HCT116 (cell line): ENCODE results near the gene FAM9A. TPM values are rescaled to one million over a fixed set of nuclear protein-coding genes. Genes with fewer than 3 reads are reported as not detected.

Experiments
- ATAC-seq: fragments of 200-7000 bp; cut with Tn5 transposase; 2 replicates; pipeline ENCODE4 v1.9.1; 2020; ENCODE audit warnings: mild to moderate bottlenecking, moderate library complexity
- BruUV-seq: library from RNA; stranded (reverse); fragments of 400-500 nt; replicated peaks from 2 replicates; lab custom pipeline; 2021; lab: Mats Ljungman, UMichigan
- CTCF ChIA-PET: fragments of 300-600 bp; sonication (Branson Sonifier 250); formaldehyde crosslinking; loops from one replicate; lab custom pipeline; 2021; ENCODE audit warnings: antibody characterized with exemption; lab: Charles Lee
- POLR2A ChIA-PET: fragments of 300-600, 350-600 bp; sonication (Branson Sonifier 250); formaldehyde crosslinking; loops from one replicate; lab custom pipeline; 2021; ENCODE audit warnings: antibody characterized with exemption; lab: Charles Lee
- RAD21 ChIA-PET, 2 experiments: fragments of 300-600 bp; sonication (Branson Sonifier 250); formaldehyde crosslinking; loops; one replicate each; lab custom pipeline; 2023; ENCODE audit warnings: low total read pairs in 2 of 2; ENCODE audit not compliant: uncharacterized antibody in 2 of 2, unreplicated experiment in 2 of 2, low non-redundant PET in 1 of 2; lab: Charles Lee
- DNase-seq: peaks from one replicate; pipeline ENCODE4 v3.0.0-alpha.2; 2010; ENCODE audit warnings: low read depth, low spot score
- H2AFZ ChIP-seq: fragments of 200-600 bp; shearing (Covaris generic), sonication (generic); 2 replicates; pipeline ENCODE4 v1.6.1; 2017; ENCODE audit warnings: low read depth, mixed run types, mixed read lengths, antibody characterized with exemption, low read length; ENCODE audit not compliant: poor library complexity, severe bottlenecking
- H3K27ac ChIP-seq: 2 replicates; pipeline ENCODE4 v1.5.1; 2012; ENCODE audit warnings: low read depth, low read length
- H3K27me3 ChIP-seq: fragments of 200-600 bp; sonication (generic); 2 replicates; pipeline ENCODE4 v1.6.1; 2016; ENCODE audit warnings: mixed run types, low read length, mixed read lengths; ENCODE audit not compliant: insufficient read depth
- H3K36me3 ChIP-seq, 2 experiments: fragments of 200-500 bp in 1 of 2; fragments of 200-600 bp in 1 of 2; sonication (Bioruptor generic) in 1 of 2; sonication (generic) in 1 of 2; 2 replicates each; pipeline versions ENCODE4 v1.5.1 to v1.6.1; 2014 to 2016; ENCODE audit warnings: low read length in 2 of 2, inconsistent platforms in 1 of 2, mixed read lengths in 1 of 2, mixed run types in 1 of 2; ENCODE audit not compliant: insufficient read depth in 2 of 2, control insufficient read depth in 1 of 2
- H3K4me1 ChIP-seq, 2 experiments: fragments of 200-600 bp in 1 of 2; sonication (generic) in 1 of 2; 2 replicates each; pipeline versions ENCODE4 v1.5.1 to v1.6.1; 2012 to 2017; ENCODE audit warnings: low read length in 2 of 2, inconsistent platforms in 1 of 2, mild to moderate bottlenecking in 1 of 2, mixed read lengths in 1 of 2, mixed run types in 1 of 2, moderate library complexity in 1 of 2; ENCODE audit not compliant: insufficient read depth in 2 of 2, control insufficient read depth in 1 of 2
- H3K4me2 ChIP-seq: fragments of 200-600 bp; sonication (generic); 2 replicates; pipeline ENCODE4 v1.6.1; 2017; ENCODE audit warnings: mixed run types, low read length, mixed read lengths
- H3K4me3 ChIP-seq, 2 experiments: fragments of 200-600 bp in 1 of 2; sonication (generic) in 1 of 2; replicated peaks in 1 of 2; 2 replicates each; pipeline ENCODE4 v1.5.1; 2011 to 2016; ENCODE audit warnings: low read length in 2 of 2, control low read depth in 1 of 2, low read depth in 1 of 2, mild to moderate bottlenecking in 1 of 2, mixed read lengths in 1 of 2, mixed run types in 1 of 2
- H3K79me2 ChIP-seq: fragments of 200-600 bp; sonication (generic); 2 replicates; pipeline ENCODE4 v1.6.1; 2017; ENCODE audit warnings: mild to moderate bottlenecking, mixed run types, low read length, moderate library complexity, mixed read lengths; ENCODE audit not compliant: insufficient read depth
- H3K9ac ChIP-seq: fragments of 200-600 bp; sonication (generic); 2 replicates; pipeline ENCODE4 v1.6.1; 2016; ENCODE audit warnings: low read length, mixed read lengths
- H3K9me2 ChIP-seq: fragments of 200-600 bp; sonication (generic), shearing (Covaris generic); 2 replicates; pipeline ENCODE4 v1.6.1; 2017; ENCODE audit warnings: mixed run types, mild to moderate bottlenecking, moderate library complexity; ENCODE audit not compliant: insufficient read depth
- H3K9me3 ChIP-seq, 2 experiments: fragments of 200-500 bp in 1 of 2; fragments of 200-600 bp in 1 of 2; sonication (Bioruptor generic) in 1 of 2; sonication (generic) in 1 of 2; 2 replicates each; pipeline ENCODE4 v1.6.1; 2014 to 2017; ENCODE audit warnings: low read length in 2 of 2, mixed read lengths in 2 of 2, inconsistent platforms in 1 of 2, low read depth in 1 of 2, mild to moderate bottlenecking in 1 of 2, mixed run types in 1 of 2, moderate library complexity in 1 of 2; ENCODE audit not compliant: control insufficient read depth in 1 of 2, insufficient read depth in 1 of 2
- H4K20me1 ChIP-seq: fragments of 200-600 bp; sonication (generic), shearing (Covaris generic); 2 replicates; pipeline ENCODE4 v1.6.1; 2017; ENCODE audit warnings: mixed run types, mild to moderate bottlenecking, moderate library complexity; ENCODE audit not compliant: insufficient read depth
- ELF1 ChIP-seq: IDR thresholded peaks from 2 replicates; pipeline ENCODE4 v1.6.1; 2012; ENCODE audit warnings: low read depth, borderline replicate concordance
- EZH2 ChIP-seq: fragments of 200-600 bp; sonication (generic); IDR thresholded peaks from 2 replicates; pipeline ENCODE4 v1.6.1; 2017; ENCODE audit warnings: antibody characterized with exemption, mixed run types
- EZH2phosphoT487 ChIP-seq: fragments of 200-600 bp; IDR thresholded peaks from 2 replicates; pipeline ENCODE4 v1.6.1; 2018; ENCODE audit warnings: antibody characterized with exemption, borderline replicate concordance
- FOSL1 ChIP-seq: IDR thresholded peaks from 2 replicates; pipeline ENCODE4 v1.6.1; 2012; ENCODE audit warnings: low read depth
- JUND ChIP-seq: IDR thresholded peaks from 2 replicates; pipeline ENCODE4 v1.6.1; 2012
- MAX ChIP-seq: IDR thresholded peaks from 2 replicates; pipeline ENCODE4 v1.6.1; 2012
- POLR2AphosphoS5 ChIP-seq: IDR thresholded peaks from 2 replicates; pipeline ENCODE4 v1.6.1; 2011; ENCODE audit warnings: mild to moderate bottlenecking, low read depth, low read length, moderate library complexity
- RAD21 ChIP-seq: IDR thresholded peaks from 2 replicates; pipeline ENCODE4 v1.6.1; 2012; ENCODE audit warnings: low read depth, mild to moderate bottlenecking
- SIN3A ChIP-seq: IDR thresholded peaks from 2 replicates; pipeline ENCODE4 v1.6.1; 2012; ENCODE audit warnings: low read depth
- SRF ChIP-seq: IDR thresholded peaks from 2 replicates; pipeline ENCODE4 v1.6.1; 2012; ENCODE audit warnings: low read depth
- YY1 ChIP-seq: IDR thresholded peaks from 2 replicates; pipeline ENCODE4 v1.6.1; 2011; ENCODE audit warnings: low read length, low read depth, moderate library complexity, mild to moderate bottlenecking; ENCODE audit not compliant: insufficient replicate concordance; ENCODE audit errors: extremely low read depth
- ZFX ChIP-seq: fragments of 450-650 bp; IDR thresholded peaks from 2 replicates; pipeline ENCODE4 v1.6.1; 2017
- intact Hi-C: fragments of 100-400 bp; cut with micrococcal nuclease; formaldehyde crosslinking; loops from 2 replicates; pipeline ENCODE4 v1.10.0; 2022
- total RNA-seq: library from RNA; stranded (reverse); gene quantifications from one replicate; pipeline ENCODE4 v1.2.1, GENCODE V29; 2021; ENCODE audit not compliant: unreplicated experiment
- TF ChIP-seq, protein P1 (sequence below): IDR thresholded peaks from 2 replicates; pipeline ENCODE4 v1.6.1; 2012; ENCODE audit warnings: low read depth
- TF ChIP-seq, protein P2 (sequence below): IDR thresholded peaks from 2 replicates; pipeline ENCODE4 v1.6.1; 2012
- TF ChIP-seq, protein P3 (sequence below), 3 experiments: fragments of 200-600 bp in 1 of 3; sonication (generic) in 1 of 3; IDR thresholded peaks in 2 of 3; conservative IDR thresholded peaks in 1 of 3; 2 replicates each; pipeline ENCODE4 v1.5.1; 2012 to 2017; ENCODE audit warnings: low read depth in 2 of 3, low read length in 2 of 3, antibody characterized with exemption in 1 of 3, borderline replicate concordance in 1 of 3, control low read depth in 1 of 3, mild to moderate bottlenecking in 1 of 3, mixed read lengths in 1 of 3, mixed run types in 1 of 3, moderate library complexity in 1 of 3; ENCODE audit not compliant: insufficient read depth in 1 of 3

Gene FAM9A
- total RNA-seq, 1 experiment from 2014 or later = not detected

DNA sequence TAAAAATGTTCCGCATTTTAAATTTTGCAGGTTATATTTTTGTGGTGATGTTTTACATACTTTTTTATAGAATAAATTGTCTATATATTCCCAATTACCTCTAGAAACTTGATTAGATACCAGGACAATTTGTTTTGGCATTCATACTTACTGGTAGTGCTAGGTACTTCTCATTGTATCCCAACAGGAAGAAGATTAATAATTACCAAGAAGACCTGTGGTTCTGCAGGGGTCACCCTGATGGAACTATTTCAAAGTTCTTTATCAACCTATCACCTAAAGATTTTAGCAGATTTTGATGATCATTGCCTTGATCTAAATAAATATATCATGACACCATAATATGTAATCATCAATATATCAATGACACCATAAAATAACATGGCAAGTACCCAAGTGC is 22.5 kb upstream of the FAM9A start:
- POLR2A ChIA-PET = no interaction called here
- H2AFZ ChIP-seq = no peak overlapping the region

More for the DNA sequence above, 22.5 kb upstream of the FAM9A start:
- Histone ChIP-seq H3K27ac (no peak overlapping the region), H3K9me2 (no peaks in the 10 kb centered on the region), H3K9me3 (no peaks in the 10 kb centered on the region), H3K27me3 (no peaks in the 10 kb centered on the region), H4K20me1 (no peaks in the 10 kb centered on the region), H3K4me1 (no peaks in the 10 kb centered on the region), H3K9ac (no peak overlapping the region), H3K4me3 (no peak overlapping the region), H3K79me2 (no peaks in the 10 kb centered on the region), H3K4me2 (no peak overlapping the region), H3K36me3 (no peaks in the 10 kb centered on the region)
- CTCF ChIA-PET = no interaction called here
- RAD21 ChIA-PET = no interaction called here
- intact Hi-C loops = no loop called here
- BruUV-seq = no TSS peak
- TF ChIP-seq JUND (no peak), ELF1 (no peak), SRF (no peak), EZH2phosphoT487 (no peak), YY1 (no peak), EZH2 (no peak), FOSL1 (no peak), POLR2AphosphoS5 (no peak), RAD21 (no peak), ZFX (no peak), MAX (no peak), SIN3A (no peak)
- TF ChIP-seq, protein P1, sequence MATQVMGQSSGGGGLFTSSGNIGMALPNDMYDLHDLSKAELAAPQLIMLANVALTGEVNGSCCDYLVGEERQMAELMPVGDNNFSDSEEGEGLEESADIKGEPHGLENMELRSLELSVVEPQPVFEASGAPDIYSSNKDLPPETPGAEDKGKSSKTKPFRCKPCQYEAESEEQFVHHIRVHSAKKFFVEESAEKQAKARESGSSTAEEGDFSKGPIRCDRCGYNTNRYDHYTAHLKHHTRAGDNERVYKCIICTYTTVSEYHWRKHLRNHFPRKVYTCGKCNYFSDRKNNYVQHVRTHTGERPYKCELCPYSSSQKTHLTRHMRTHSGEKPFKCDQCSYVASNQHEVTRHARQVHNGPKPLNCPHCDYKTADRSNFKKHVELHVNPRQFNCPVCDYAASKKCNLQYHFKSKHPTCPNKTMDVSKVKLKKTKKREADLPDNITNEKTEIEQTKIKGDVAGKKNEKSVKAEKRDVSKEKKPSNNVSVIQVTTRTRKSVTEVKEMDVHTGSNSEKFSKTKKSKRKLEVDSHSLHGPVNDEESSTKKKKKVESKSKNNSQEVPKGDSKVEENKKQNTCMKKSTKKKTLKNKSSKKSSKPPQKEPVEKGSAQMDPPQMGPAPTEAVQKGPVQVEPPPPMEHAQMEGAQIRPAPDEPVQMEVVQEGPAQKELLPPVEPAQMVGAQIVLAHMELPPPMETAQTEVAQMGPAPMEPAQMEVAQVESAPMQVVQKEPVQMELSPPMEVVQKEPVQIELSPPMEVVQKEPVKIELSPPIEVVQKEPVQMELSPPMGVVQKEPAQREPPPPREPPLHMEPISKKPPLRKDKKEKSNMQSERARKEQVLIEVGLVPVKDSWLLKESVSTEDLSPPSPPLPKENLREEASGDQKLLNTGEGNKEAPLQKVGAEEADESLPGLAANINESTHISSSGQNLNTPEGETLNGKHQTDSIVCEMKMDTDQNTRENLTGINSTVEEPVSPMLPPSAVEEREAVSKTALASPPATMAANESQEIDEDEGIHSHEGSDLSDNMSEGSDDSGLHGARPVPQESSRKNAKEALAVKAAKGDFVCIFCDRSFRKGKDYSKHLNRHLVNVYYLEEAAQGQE = no peak
- TF ChIP-seq, protein P2, sequence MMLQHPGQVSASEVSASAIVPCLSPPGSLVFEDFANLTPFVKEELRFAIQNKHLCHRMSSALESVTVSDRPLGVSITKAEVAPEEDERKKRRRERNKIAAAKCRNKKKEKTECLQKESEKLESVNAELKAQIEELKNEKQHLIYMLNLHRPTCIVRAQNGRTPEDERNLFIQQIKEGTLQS = no peak
- TF ChIP-seq, protein P3, sequence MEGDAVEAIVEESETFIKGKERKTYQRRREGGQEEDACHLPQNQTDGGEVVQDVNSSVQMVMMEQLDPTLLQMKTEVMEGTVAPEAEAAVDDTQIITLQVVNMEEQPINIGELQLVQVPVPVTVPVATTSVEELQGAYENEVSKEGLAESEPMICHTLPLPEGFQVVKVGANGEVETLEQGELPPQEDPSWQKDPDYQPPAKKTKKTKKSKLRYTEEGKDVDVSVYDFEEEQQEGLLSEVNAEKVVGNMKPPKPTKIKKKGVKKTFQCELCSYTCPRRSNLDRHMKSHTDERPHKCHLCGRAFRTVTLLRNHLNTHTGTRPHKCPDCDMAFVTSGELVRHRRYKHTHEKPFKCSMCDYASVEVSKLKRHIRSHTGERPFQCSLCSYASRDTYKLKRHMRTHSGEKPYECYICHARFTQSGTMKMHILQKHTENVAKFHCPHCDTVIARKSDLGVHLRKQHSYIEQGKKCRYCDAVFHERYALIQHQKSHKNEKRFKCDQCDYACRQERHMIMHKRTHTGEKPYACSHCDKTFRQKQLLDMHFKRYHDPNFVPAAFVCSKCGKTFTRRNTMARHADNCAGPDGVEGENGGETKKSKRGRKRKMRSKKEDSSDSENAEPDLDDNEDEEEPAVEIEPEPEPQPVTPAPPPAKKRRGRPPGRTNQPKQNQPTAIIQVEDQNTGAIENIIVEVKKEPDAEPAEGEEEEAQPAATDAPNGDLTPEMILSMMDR (IDR thresholded peaks at IDR 0.05 in 2 of 3, conservative IDR thresholded peaks at IDR 0.05 in 1 of 3; ENCODE audit: borderline replicate concordance in 1 of 3, insufficient read depth in 1 of 3, low read depth in 2 of 3, low read length in 2 of 3) = no peak
- ATAC-seq = no peak
- DNase-seq = no peak
